Liver (tissue), 9 donors: ENCODE measurements around the gene OR52K1. TPM values are rescaled to one million over a fixed set of nuclear protein-coding genes. Genes with fewer than 3 reads are reported as not detected.
A peak's percentile ranks its signal among the peaks of the same experiment; 100 is the strongest.

Experiments
- DNase-seq: peaks from one replicate; pipeline ENCODE4 v3.0.0-alpha.2; 2017; ENCODE audit warnings: low spot score
- H3K27ac ChIP-seq, 2 donors: one replicate each; pipeline ENCODE4 v1.7.0; 2013; ENCODE audit warnings: inconsistent platforms in 2 of 2, low read length in 2 of 2, control low read depth in 1 of 2, low read depth in 1 of 2, mild to moderate bottlenecking in 1 of 2
- H3K27me3 ChIP-seq, 4 donors: one replicate each; pipeline versions ENCODE4 v1.6.1 to v1.7.0; 2013; ENCODE audit warnings: low read length in 3 of 4, inconsistent platforms in 1 of 4, mild to moderate bottlenecking in 1 of 4, moderate library complexity in 1 of 4; ENCODE audit not compliant: control insufficient read depth in 4 of 4, insufficient read depth in 4 of 4
- H3K36me3 ChIP-seq, 4 donors: one replicate each; pipeline versions ENCODE4 v1.6.1 to v1.7.0; 2013; ENCODE audit warnings: low read length in 3 of 4, mild to moderate bottlenecking in 3 of 4, low read depth in 1 of 4, moderate library complexity in 1 of 4; ENCODE audit not compliant: control insufficient read depth in 4 of 4, insufficient read depth in 3 of 4
- H3K4me1 ChIP-seq, 4 donors: one replicate each; pipeline versions ENCODE4 v1.6.1 to v1.7.0; 2013; ENCODE audit warnings: low read length in 3 of 4, mild to moderate bottlenecking in 3 of 4, moderate library complexity in 1 of 4; ENCODE audit not compliant: control insufficient read depth in 4 of 4, insufficient read depth in 4 of 4
- H3K4me3 ChIP-seq, 3 donors: one replicate each; pipeline versions ENCODE4 v1.6.1 to v1.7.0; 2013; ENCODE audit warnings: low read length in 3 of 3, control low read depth in 1 of 3, low read depth in 1 of 3, mild to moderate bottlenecking in 1 of 3
- H3K9ac ChIP-seq, 2 donors: one replicate each; pipeline ENCODE4 v1.7.0; 2013; ENCODE audit warnings: low read length in 2 of 2, mild to moderate bottlenecking in 2 of 2, moderate library complexity in 2 of 2, control low read depth in 1 of 2, low read depth in 1 of 2
- H3K9me3 ChIP-seq, 4 donors: one replicate each; pipeline versions ENCODE4 v1.6.1 to v1.7.0; 2013; ENCODE audit warnings: low read length in 3 of 4; ENCODE audit not compliant: control insufficient read depth in 4 of 4
- ATF3 ChIP-seq: IDR thresholded peaks from 2 replicates; pipeline ENCODE4 v1.6.1; 2016; ENCODE audit warnings: antibody characterized with exemption
- FOXA1 ChIP-seq: IDR thresholded peaks from 2 replicates; pipeline ENCODE4 v1.6.1; 2016; ENCODE audit warnings: antibody characterized with exemption
- GABPA ChIP-seq, 2 donors: IDR thresholded peaks in 1 of 2; conservative IDR thresholded peaks in 1 of 2; 2 replicates each; pipeline ENCODE4 v1.6.1; 2016; ENCODE audit warnings: antibody characterized with exemption in 2 of 2, mild to moderate bottlenecking in 1 of 2, moderate library complexity in 1 of 2
- HNF4A ChIP-seq, 2 donors: conservative IDR thresholded peaks; 2 replicates each; pipeline ENCODE4 v1.6.1; 2016; ENCODE audit warnings: antibody characterized with exemption in 2 of 2, mild to moderate bottlenecking in 2 of 2
- HNF4G ChIP-seq: IDR thresholded peaks from 2 replicates; pipeline ENCODE4 v1.6.1; 2016; ENCODE audit warnings: antibody characterized with exemption
- JUND ChIP-seq, 2 donors: IDR thresholded peaks; 2 replicates each; pipeline ENCODE4 v1.6.1; 2016; ENCODE audit warnings: antibody characterized with exemption in 2 of 2
- RAD21 ChIP-seq, 2 donors: IDR thresholded peaks; 2 replicates each; pipeline ENCODE4 v1.6.1; 2016; ENCODE audit warnings: antibody characterized with exemption in 2 of 2, mild to moderate bottlenecking in 2 of 2
- REST ChIP-seq: IDR thresholded peaks from 2 replicates; pipeline ENCODE4 v1.6.1; 2016; ENCODE audit warnings: antibody characterized with exemption, mild to moderate bottlenecking
- RXRA ChIP-seq, 2 donors: IDR thresholded peaks; 2 replicates each; pipeline ENCODE4 v1.6.1; 2017 to 2018; ENCODE audit warnings: antibody characterized with exemption in 2 of 2, mild to moderate bottlenecking in 1 of 2
- SP1 ChIP-seq: IDR thresholded peaks from 2 replicates; pipeline ENCODE4 v1.6.1; 2018; ENCODE audit warnings: antibody characterized with exemption, mild to moderate bottlenecking
- TAF1 ChIP-seq: conservative IDR thresholded peaks from 2 replicates; pipeline ENCODE4 v1.6.1; 2016; ENCODE audit warnings: antibody characterized with exemption, mild to moderate bottlenecking
- YY1 ChIP-seq: IDR thresholded peaks from 2 replicates; pipeline ENCODE4 v1.6.1; 2016; ENCODE audit warnings: antibody characterized with exemption, mild to moderate bottlenecking
- ZBTB33 ChIP-seq: IDR thresholded peaks from 2 replicates; pipeline ENCODE4 v1.6.1; 2016; ENCODE audit warnings: antibody characterized with exemption
- WGBS: extraction: QIAGEN DNeasy Blood & Tissue Kit; methylation state at CpG from one replicate; pipeline ENCODE4 v1.1.7; 2013; 5-methylcytosine and 5-hydroxymethylcytosine counted together
- polyA plus RNA-seq, 2 donors: library from polyadenylated mRNA; stranded (reverse) in 1 of 2; unstranded in 1 of 2; fragments of 200-250 nt in 1 of 2; fragments of >200 nt in 1 of 2; fragmentation: Nextera tagmentation in 1 of 2; extraction: Ambion mirVana in 1 of 2; gene quantifications; one replicate each; pipeline versions ENCODE4 v1.2.1 to v1.2.3, GENCODE V29; 2013 to 2015
- total RNA-seq, 2 donors: library from RNA; depleted of rRNA; stranded (reverse); fragments of >200 nt; gene quantifications; one replicate each; pipeline ENCODE4 v1.2.3, GENCODE V29; 2014
- TF ChIP-seq, protein P1 (sequence below): fragments of 150-350 bp; IDR thresholded peaks from 2 replicates; pipeline ENCODE4 v1.5.1; 2017; ENCODE audit warnings: improper control_type of control experiment, low read depth, low read length; ENCODE audit not compliant: missing input control
- donor health status: healthy.
- donor health status: healthy.
- donor health status: healthy.
- donor health status: healthy.
- donor health status: healthy.

Gene OR52K1
- total and polyA plus RNA-seq, 4 donors = under 0.01 TPM; not detected in 3

GRCh38 chr11:4539603-4540219, 57.3 kb downstream of the OR52K1 start:
- Histone ChIP-seq H3K4me3 (no peak overlapping the region), H3K4me1 (no peaks in the 10 kb centered on the region), H3K36me3 (no peaks in the 10 kb centered on the region), H3K9ac (no peak overlapping the region), H3K9me3 (no peaks in the 10 kb centered on the region), H3K27me3 (no peaks in the 10 kb centered on the region), H3K27ac (no peak overlapping the region)
- WGBS = 22% methylated on average over 3 of the region's 3 CpGs
- peak; percentile 48 for DNase-seq
- TF ChIP-seq RAD21 (IDR thresholded peaks at IDR 0.05) (peak; percentile 78 to 84), YY1 (no peak)
- TF ChIP-seq, protein P1, sequence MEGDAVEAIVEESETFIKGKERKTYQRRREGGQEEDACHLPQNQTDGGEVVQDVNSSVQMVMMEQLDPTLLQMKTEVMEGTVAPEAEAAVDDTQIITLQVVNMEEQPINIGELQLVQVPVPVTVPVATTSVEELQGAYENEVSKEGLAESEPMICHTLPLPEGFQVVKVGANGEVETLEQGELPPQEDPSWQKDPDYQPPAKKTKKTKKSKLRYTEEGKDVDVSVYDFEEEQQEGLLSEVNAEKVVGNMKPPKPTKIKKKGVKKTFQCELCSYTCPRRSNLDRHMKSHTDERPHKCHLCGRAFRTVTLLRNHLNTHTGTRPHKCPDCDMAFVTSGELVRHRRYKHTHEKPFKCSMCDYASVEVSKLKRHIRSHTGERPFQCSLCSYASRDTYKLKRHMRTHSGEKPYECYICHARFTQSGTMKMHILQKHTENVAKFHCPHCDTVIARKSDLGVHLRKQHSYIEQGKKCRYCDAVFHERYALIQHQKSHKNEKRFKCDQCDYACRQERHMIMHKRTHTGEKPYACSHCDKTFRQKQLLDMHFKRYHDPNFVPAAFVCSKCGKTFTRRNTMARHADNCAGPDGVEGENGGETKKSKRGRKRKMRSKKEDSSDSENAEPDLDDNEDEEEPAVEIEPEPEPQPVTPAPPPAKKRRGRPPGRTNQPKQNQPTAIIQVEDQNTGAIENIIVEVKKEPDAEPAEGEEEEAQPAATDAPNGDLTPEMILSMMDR = peak; percentile 66

DNA sequence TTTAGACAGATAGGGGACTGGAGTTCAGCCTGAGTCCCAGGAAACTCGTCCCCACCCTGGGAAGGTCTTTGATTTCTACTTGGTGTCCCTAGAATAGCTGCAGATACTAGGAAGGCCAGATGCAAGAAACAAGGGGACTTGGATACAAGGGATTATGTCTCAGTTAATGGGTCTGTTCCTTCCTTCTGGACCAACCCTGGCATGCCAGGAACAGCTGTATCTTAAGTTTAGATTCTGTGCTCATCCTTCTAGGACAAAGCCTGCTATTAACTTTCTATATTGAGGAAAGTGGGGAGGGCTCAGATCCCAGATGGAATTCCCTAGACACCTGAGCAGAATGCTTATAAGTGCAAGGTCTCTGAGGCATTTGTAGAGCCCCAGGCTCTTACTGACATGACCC, 58.6 kb downstream of the OR52K1 start:
- 45% methylated on average over 1 of the region's 1 CpG for WGBS
- Histone ChIP-seq H3K9me3 (no peaks in the 10 kb centered on the region), H3K4me3 (no peak overlapping the region), H3K4me1 (peaks cover 0 to 5% (median 1%) of the 10 kb centered on the region in 4 donors), H3K27ac (no peak overlapping the region), H3K27me3 (no peaks in the 10 kb centered on the region), H3K36me3 (no peaks in the 10 kb centered on the region), H3K9ac (no peak overlapping the region)
- TF ChIP-seq TAF1 = no peak
- no peak for TF ChIP-seq YY1
- TF ChIP-seq FOXA1 = no peak
- TF ChIP-seq ZBTB33 = no peak
- no peak for TF ChIP-seq HNF4G
- no peak for TF ChIP-seq REST
- no peak for TF ChIP-seq HNF4A (conservative IDR thresholded peaks at IDR 0.05)
- TF ChIP-seq GABPA (IDR thresholded peaks at IDR 0.05 in 1 of 2, conservative IDR thresholded peaks at IDR 0.05 in 1 of 2) = no peak
- TF ChIP-seq ATF3 = no peak
- TF ChIP-seq, protein P1 = no peak
- TF ChIP-seq RXRA (IDR thresholded peaks at IDR 0.05) = no peak
- TF ChIP-seq JUND (IDR thresholded peaks at IDR 0.05) = no peak
- no peak for TF ChIP-seq RAD21 (IDR thresholded peaks at IDR 0.05)
- TF ChIP-seq SP1 = no peak
- DNase-seq = no peak
